Endodermal cell (in vitro differentiated cells): ENCODE measurements around the gene CORO1C. TPM values are rescaled to one million over a fixed set of nuclear protein-coding genes. Genes with fewer than 3 reads are reported as not detected.

ENCODE experiments used
- DNase-seq: peaks from one replicate; pipeline ENCODE4 v3.0.0-alpha.2; 2017
- H3K27ac ChIP-seq: 2 replicates; pipeline ENCODE4 v1.5.1; 2013; ENCODE audit warnings: mild to moderate bottlenecking, low read depth, low read length, moderate library complexity
- H3K27me3 ChIP-seq: 2 replicates; pipeline ENCODE4 v1.6.1; 2013; ENCODE audit warnings: mild to moderate bottlenecking, low read length, moderate library complexity; ENCODE audit not compliant: insufficient read depth, control insufficient read depth, poor library complexity, severe bottlenecking
- H3K36me3 ChIP-seq: 2 replicates; pipeline ENCODE4 v1.7.0; 2013; ENCODE audit warnings: mild to moderate bottlenecking, low read length, moderate library complexity; ENCODE audit not compliant: control insufficient read depth, insufficient read depth
- H3K4me1 ChIP-seq: one replicate; pipeline ENCODE4 v1.7.0; 2013; ENCODE audit warnings: low read length; ENCODE audit not compliant: control insufficient read depth, insufficient read depth
- H3K4me3 ChIP-seq: 2 replicates; pipeline ENCODE4 v1.5.1; 2013; ENCODE audit warnings: mild to moderate bottlenecking, low read length, moderate library complexity
- H3K9ac ChIP-seq: 2 replicates; pipeline ENCODE4 v1.6.1; 2013; ENCODE audit warnings: mild to moderate bottlenecking, low read length, moderate library complexity; ENCODE audit not compliant: poor library complexity, severe bottlenecking; ENCODE audit errors: extremely low read depth
- H3K9me3 ChIP-seq: 2 replicates; pipeline ENCODE4 v1.6.1; 2013; ENCODE audit warnings: mild to moderate bottlenecking, low read length, moderate library complexity; ENCODE audit not compliant: control insufficient read depth
- H3K27ac Mint-ChIP-seq: 2 replicates; pipeline ENCODE4 v1.8.0; 2020; ENCODE audit warnings: mixed read lengths
- H3K27me3 Mint-ChIP-seq: 2 replicates; pipeline ENCODE4 v1.8.0; 2021; ENCODE audit warnings: mild to moderate bottlenecking, mixed read lengths; ENCODE audit not compliant: insufficient read depth
- H3K36me3 Mint-ChIP-seq: 2 replicates; pipeline ENCODE4 v1.8.0; 2020; ENCODE audit warnings: low read depth, mixed read lengths
- H3K4me1 Mint-ChIP-seq: 2 replicates; pipeline ENCODE4 v1.8.0; 2020; ENCODE audit warnings: mixed read lengths
- H3K4me3 Mint-ChIP-seq: 2 replicates; pipeline ENCODE4 v1.8.0; 2020; ENCODE audit warnings: mild to moderate bottlenecking, moderate library complexity, mixed read lengths
- H3K9me3 Mint-ChIP-seq: 2 replicates; pipeline ENCODE4 v1.8.0; 2020; ENCODE audit warnings: mild to moderate bottlenecking, mixed read lengths
- WGBS, 2 experiments: methylation state at CpG; one replicate each; pipeline versions ENCODE4 v1.1.5 to v1.1.7; 2013; ENCODE audit warnings: missing lambda C conversion rate in 2 of 2, mixed read lengths in 1 of 2; ENCODE audit not compliant: insufficient coverage in 1 of 2, insufficient read length in 1 of 2; 5-methylcytosine and 5-hydroxymethylcytosine counted together
- total RNA-seq, 2 donors: library from RNA; stranded (reverse); fragmentation: NEBNext Ultra II Directional in 1 of 2; extraction: Animal tissue kit (Norgen Biotek cat#: 25700) in 1 of 2; gene quantifications; 2 replicates in 1 of 2; 3 replicates in 1 of 2; pipeline ENCODE4 v1.2.1, GENCODE V29; 2021
- TF ChIP-seq, protein P1 (sequence below): fragments of 200-600 bp; sonication (generic); conservative IDR thresholded peaks from 2 replicates; pipeline ENCODE4 v1.5.0; 2021; ENCODE audit warnings: antibody characterized with exemption, mild to moderate bottlenecking

CORO1C gene
- total RNA-seq, 2 donors from 2014 or later: 122 to 125 TPM

DNA sequence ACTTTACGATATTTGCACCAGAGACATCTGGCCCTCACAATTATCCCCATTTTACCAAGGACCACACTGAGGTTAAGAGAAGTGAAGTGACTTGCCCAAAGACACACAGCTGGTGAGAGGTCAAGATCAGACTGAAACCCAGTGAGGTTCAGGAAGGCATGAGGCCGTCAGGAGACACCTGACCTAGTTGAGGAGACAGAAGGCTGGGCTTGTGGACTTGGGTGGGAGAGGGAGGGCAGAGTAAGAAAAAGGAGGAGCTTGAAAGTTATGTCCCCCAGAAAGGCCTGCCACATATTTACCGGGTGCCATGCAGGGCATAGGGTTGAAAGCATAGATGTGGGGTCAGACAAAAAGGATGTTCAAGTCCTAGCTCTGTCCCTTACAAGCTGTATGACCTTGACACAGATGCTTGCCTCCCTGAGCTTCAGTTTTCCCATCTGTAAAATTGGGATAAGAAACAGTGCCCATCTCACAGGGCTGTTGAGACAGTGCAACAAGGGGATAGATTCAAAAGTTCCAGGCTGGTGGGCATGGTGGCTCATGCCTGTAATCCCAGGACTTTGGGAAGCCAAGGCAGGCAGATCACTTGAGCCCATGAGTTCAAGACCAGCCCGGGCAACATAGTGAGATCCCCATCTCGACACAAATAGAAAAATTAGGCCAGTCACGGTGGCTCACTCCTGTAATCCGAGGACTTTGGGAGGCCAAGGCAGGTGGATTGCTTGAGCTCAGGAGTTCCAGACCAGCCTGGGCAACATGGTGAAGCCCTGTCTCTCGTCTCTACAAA, 104.0 kb downstream of the CORO1C start:
- Mint-ChIP-seq H3K36me3 (no peaks in the 10 kb centered on the region), H3K27me3 (no peaks in the 10 kb centered on the region), H3K9me3 (peaks cover 2% of the 10 kb centered on the region), H3K4me1 (no peaks in the 10 kb centered on the region), H3K4me3 (no peak overlapping the region), H3K27ac (no peak overlapping the region)
- Histone ChIP-seq H3K36me3 (no peaks in the 10 kb centered on the region), H3K27me3 (no peaks in the 10 kb centered on the region), H3K9ac (no peak overlapping the region), H3K9me3 (no peaks in the 10 kb centered on the region), H3K4me1 (no peaks in the 10 kb centered on the region), H3K4me3 (no peak overlapping the region), H3K27ac (no peak overlapping the region)
- DNase-seq: no peak
- TF ChIP-seq, protein P1, sequence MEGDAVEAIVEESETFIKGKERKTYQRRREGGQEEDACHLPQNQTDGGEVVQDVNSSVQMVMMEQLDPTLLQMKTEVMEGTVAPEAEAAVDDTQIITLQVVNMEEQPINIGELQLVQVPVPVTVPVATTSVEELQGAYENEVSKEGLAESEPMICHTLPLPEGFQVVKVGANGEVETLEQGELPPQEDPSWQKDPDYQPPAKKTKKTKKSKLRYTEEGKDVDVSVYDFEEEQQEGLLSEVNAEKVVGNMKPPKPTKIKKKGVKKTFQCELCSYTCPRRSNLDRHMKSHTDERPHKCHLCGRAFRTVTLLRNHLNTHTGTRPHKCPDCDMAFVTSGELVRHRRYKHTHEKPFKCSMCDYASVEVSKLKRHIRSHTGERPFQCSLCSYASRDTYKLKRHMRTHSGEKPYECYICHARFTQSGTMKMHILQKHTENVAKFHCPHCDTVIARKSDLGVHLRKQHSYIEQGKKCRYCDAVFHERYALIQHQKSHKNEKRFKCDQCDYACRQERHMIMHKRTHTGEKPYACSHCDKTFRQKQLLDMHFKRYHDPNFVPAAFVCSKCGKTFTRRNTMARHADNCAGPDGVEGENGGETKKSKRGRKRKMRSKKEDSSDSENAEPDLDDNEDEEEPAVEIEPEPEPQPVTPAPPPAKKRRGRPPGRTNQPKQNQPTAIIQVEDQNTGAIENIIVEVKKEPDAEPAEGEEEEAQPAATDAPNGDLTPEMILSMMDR: no peak
- WGBS, 2 experiments: 88 to 92% methylated on average over 5 to 8 of the region's 8 CpGs

DNA sequence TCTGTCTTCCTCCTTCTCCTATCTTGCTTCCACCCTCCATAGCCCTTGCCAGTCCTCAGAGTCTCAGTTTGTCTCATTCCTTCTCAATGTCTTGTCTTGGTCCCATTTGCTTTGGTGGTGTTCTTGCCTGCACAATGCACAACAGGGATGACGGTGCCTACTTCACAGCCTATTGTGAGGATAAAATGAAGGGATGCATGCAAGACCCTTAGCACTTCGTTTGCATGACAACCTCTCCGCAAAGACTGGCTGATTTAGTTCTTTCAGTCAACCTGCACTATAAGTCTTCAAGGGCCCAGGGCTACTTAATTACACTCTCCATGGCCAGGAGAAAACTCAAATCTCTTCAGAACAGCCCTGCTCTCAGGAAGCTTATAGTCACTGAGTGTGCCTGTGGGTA, 106.1 kb downstream of the CORO1C start:
- H3K27ac Mint-ChIP-seq: no peak overlapping the region
- H3K4me1 Mint-ChIP-seq: no peaks in the 10 kb centered on the region
- Histone ChIP-seq H3K9me3 (no peaks in the 10 kb centered on the region), H3K27me3 (no peaks in the 10 kb centered on the region), H3K36me3 (no peaks in the 10 kb centered on the region), H3K27ac (no peak overlapping the region), H3K4me3 (no peak overlapping the region), H3K4me1 (no peaks in the 10 kb centered on the region), H3K9ac (no peak overlapping the region)
- 43 to 56% methylated on average over 3 of the region's 3 CpGs for WGBS, 2 experiments
- DNase-seq: no peak
- H3K9me3 Mint-ChIP-seq: peaks cover 2% of the 10 kb centered on the region
- TF ChIP-seq, protein P1: no peak
- H3K27me3 Mint-ChIP-seq: no peaks in the 10 kb centered on the region
- H3K36me3 Mint-ChIP-seq: no peaks in the 10 kb centered on the region
- H3K4me3 Mint-ChIP-seq: no peak overlapping the region

DNA sequence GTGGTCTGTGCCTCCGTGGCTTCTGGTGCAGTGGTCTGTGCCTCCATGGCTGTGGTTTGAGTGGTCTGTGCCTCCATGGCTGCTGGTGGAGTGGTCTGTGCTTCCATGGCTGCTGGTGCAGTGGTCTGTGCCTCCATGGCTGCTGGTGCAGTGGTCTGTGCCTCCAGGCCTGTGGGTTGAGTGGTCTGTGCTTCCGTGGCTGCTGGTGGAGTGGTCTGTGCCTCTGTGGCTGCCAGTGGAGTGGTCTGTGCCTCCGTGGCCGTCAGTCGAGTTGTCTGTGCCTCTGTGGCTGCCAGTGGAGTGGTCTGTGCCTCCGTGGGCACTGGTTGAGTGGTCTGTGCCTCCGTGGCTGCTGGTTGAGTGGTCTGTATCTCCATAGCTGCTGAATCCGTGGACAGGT, 107.7 kb downstream of the CORO1C start:
- H3K9ac ChIP-seq: no peak overlapping the region
- Mint-ChIP-seq H3K9me3 (peaks cover 2% of the 10 kb centered on the region), H3K27me3 (no peaks in the 10 kb centered on the region), H3K4me1 (no peaks in the 10 kb centered on the region), H3K4me3 (no peak overlapping the region), H3K36me3 (no peaks in the 10 kb centered on the region), H3K27ac (no peak overlapping the region)
- H3K4me1 ChIP-seq: no peaks in the 10 kb centered on the region
- WGBS, 2 experiments: 86 to 92% methylated on average over 6 to 8 of the region's 8 CpGs
- no peak overlapping the region for H3K27ac ChIP-seq
- no peak overlapping the region for H3K4me3 ChIP-seq
- H3K9me3 ChIP-seq: no peaks in the 10 kb centered on the region
- DNase-seq: no peak
- H3K27me3 ChIP-seq: no peaks in the 10 kb centered on the region
- TF ChIP-seq, protein P1: no peak
- no peaks in the 10 kb centered on the region for H3K36me3 ChIP-seq
